RKO (cell line): ENCODE measurements around the gene PRKCA.

Experiments
- DNase-seq: peaks from one replicate; pipeline ENCODE4 v3.0.0-alpha.2; 2016; ENCODE audit warnings: low spot score

PRKCA gene

DNA sequence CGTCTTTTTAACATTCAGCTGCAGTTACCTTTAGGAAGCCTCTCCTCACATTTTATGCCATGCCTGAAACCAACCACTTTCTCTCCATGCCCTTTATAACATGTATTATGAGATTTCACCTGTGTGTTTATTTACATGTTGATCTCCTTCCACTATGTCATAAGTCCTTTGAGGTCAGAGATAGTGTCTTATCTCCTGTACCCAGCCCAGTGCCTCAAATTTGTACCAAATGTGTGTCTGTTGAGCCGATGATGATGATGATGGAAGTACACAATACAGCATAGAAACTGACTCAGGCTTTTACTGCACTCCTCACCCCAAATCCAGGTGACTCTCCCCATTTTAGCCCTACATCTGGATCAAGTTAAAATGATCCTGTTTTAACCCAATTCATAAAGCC is 353.0 kb downstream of the PRKCA start:
- DNase-seq: no peak

DNA sequence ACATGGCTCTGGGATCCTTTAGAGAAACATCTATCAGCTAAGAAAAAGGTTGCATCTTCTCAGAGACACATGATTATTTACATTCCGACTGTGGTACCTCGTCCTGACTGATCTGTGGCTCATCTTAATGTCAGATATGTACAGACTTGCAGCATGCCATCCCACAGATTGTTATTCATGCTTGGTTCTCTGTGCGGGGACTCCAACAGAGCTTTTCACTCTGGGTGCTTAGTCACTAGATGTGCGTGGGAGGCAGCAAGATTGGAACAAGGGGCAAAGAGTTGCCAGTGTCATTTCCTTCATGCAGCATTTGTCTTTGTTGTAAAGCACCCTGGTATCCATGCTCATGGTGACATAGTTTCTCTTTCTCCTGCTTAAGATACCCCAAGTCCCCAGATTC is 353.4 kb downstream of the PRKCA start:
- DNase-seq: peak; percentile 50

DNA sequence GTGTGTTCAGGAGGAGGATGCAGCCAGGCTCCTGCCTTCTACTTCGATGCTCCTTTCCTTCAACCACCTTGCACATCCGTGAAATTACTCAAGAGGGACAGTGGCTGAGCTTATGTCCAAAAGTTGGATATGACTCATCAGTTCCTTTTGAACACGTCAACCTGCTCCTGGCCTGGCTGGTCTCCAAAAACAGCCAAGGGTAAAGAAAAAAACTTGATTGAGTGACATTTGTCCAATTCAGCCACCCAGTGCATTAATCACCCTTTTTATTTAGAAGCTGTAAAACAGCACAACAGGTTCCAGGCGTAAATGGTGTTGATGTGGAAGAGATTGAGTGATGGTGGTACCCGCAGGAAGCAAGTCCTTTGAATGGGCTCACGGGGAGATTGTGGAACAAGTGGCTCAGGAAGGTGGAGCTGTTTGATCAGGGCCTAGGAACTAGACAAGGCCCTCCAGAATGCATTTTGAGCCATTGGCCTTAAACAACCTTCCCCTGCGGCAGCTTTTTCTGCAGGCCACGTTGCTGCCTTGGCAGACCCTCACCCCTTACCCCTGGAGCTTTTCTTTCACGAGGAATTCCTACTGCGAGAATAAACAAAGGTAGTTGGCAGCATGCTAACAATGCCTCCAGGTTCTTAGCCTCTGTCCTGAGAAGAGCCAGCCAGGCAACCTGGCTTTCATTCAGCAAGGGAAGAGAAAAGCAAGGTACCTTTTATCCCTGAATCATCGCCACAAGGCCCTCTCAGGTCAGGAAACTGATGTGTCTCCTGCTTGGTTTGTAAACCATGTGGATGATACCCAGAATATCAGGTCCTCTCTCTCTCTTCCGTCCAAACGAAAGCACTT is 359.2 kb downstream of the PRKCA start:
- DNase-seq: peak; percentile 57

DNA sequence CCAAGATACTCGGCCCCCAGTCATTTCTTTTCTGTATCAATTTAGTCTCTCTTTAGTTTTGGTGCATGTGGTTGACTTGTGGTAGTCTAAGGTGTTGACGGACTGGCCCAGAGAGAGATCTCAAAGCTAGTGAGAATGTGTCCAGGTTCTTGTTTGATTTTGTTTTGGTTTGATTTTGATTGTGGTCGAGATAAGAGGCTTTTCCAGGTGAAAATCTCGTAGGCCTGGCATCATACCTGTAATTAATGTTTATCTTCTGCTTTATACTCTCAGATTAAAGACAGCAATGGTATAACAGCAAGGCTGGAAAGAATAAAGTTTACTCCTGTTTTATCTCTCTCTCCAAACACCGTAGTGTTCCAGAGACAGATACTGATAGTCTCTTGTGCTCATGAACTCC is 360.1 kb downstream of the PRKCA start:
- no peak for DNase-seq

DNA sequence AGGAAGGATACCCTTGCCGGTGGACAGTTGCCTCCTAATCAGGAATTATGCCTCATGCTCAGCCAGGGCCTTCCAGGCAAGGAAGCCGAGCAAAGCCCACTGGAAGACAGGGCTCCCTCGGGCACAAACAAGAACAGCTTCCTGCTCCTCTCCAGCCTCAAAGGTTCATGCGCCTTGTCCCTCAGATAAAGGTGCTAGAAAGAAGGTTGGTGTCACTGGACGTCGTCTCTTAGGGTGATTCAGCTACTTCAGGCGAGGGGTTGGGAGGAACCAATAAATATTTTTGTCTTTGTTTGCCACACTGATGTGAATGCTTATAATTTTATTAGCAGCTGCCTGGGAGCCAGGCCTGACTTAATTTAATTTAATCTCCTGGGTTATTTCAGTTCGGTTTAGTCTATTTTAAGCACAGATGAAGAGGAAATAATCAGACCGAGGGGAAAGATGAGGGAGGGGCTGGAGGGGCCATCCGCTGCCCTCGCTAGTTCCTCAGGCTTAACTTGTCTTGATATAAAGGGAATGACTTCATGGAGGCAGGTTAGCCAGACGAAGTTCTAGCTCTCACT is 360.7 kb downstream of the PRKCA start:
- DNase-seq: no peak

DNA sequence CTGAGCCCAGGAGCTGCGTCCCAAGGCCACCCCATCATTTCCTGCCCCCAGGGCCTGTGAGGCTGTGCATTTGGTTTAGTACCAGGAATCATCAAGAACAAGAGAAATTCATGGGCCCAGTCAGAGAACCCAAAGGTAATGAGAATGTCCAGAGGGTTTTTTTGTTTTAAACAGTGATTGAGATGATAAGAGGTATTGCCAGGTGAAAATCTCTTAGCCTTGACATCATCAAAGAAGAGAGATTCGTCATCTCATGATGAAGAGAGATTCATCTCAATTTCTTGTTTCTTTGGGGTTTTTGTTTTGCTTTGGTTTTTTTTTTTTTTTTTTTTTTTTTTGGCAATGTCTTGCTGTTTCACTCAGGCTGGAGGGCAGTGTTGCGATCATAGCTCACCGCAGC is 361.9 kb downstream of the PRKCA start:
- DNase-seq: no peak

DNA sequence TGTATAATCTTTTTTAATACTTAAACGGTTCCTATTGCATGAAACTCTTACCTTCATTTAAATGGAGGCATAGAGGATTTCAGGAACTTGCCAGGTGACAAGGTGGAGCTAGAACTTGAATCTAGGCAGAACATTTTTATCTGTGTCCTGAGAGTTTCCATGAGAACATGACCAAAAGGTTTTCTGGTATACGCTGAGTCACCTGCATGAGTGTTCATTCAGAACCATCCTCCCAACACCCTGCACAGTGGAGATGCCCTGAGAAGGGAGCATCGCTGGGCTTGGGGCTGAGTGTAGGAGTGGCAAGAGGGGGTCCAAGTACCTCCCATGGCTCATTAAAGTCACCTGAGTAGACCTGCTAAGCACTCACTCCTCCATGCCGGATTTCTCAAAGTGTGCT is 362.8 kb downstream of the PRKCA start:
- peak; percentile 7 for DNase-seq

DNA sequence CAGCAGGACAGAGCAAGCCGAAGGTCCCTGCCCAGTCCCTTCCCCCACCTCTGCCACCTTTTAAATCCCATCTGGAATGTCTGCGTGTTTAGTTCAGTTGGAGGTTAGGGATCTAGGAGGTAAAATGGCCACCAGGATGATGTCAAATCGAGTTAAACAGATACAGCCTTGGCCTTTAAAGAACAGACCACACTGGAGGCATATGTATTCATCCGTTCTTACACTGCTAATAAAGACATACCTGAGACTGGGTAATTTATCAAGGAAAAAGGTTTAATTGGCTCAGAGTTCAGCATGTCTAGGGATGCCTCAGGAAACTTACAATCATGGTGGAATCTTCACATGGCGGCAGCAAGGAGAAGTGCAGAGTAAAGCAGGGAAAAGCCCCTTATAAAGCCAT is 364.7 kb downstream of the PRKCA start:
- no peak for DNase-seq

DNA sequence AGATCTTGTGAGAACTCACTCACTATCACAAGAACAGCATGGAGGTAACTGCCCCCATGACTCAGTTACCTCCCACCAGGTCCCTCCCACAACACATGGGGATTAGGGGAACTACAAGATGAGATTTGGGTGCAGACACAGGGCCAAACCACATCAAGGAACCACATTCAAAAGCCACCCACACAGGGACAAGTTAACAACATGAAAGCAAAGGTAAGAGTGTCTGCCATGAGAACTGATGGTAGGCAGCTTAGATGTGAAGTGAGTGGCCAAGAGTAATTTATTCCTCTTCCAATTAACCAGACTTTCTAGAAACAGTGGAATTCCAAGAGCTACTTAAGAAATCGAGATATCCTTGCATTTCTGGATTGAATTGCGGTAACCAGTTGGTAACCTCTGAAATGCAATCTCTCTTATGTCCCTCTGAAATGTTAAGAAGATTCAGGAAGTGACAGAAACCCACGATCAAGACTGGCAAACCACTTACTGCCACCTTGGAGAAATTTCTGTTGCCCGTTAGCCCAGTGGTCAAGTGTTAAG is 365.1 kb downstream of the PRKCA start:
- no peak for DNase-seq

DNA sequence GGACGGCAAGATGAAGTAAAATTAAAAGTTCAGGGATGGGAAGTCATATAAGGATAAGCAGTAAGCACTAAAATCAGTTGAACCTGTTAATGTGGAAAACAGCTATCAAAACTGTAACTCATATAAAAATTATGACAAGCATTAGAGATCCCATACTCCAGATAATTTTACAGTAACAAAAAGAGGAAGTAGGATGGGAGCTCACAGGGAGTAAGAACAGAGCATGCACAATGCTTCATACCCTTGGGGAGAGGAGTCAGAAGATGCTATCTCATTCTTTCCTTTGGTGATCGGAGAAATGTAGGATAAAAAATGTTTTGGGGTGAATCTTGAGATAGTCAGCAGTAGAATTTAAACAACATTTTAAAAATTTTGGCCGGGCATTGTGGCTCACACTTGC is 367.8 kb downstream of the PRKCA start:
- DNase-seq: no peak

DNA sequence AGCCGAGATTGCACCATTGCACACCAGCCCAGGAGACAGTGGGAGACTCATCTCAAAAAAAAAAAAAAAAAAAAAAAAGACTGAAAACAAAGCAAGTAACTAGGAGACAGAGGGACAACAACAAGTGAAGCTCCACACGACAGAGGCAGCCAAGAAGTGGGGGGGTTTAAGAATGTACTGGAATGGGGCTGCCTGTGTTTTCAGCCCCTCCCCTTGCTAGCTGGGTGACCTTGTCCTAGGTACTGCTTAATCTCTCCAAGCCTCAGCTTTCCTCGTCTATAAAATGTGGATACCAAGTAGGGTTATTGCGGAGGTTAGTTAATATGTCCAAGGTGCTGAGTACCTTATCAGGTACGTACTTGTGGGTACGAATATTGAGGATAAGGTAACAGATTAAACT is 368.7 kb downstream of the PRKCA start:
- no peak for DNase-seq

DNA sequence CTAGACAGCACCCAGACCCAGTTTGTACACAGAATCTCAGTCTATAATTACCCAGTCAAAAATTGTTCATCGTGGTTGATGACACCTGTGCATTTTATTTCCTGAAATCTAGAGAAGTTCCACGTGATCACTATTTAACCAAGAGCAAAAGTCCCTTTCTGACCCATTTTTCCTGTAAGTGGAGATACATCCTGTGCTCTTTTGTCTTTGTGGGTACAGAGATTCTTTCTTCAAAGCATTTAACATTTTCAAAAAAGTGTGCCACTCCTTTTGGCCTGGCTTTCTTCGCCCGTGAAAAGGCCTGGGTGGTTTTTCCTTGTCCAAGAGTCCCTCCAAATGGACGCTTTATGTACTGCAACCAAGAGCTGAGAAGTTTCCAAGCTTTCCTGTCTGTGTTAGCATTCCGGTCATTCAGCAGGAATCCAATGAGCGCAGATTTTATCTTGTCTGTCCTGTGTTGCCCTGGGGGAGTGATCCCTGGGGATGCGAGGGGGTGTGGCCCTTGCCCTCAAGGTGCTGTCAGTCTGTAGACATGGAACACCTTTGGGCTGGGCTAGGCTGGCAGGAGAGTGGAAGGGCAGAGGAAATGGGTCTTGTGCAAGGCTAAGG is 371.4 kb downstream of the PRKCA start:
- DNase-seq: peak; percentile 61

DNA sequence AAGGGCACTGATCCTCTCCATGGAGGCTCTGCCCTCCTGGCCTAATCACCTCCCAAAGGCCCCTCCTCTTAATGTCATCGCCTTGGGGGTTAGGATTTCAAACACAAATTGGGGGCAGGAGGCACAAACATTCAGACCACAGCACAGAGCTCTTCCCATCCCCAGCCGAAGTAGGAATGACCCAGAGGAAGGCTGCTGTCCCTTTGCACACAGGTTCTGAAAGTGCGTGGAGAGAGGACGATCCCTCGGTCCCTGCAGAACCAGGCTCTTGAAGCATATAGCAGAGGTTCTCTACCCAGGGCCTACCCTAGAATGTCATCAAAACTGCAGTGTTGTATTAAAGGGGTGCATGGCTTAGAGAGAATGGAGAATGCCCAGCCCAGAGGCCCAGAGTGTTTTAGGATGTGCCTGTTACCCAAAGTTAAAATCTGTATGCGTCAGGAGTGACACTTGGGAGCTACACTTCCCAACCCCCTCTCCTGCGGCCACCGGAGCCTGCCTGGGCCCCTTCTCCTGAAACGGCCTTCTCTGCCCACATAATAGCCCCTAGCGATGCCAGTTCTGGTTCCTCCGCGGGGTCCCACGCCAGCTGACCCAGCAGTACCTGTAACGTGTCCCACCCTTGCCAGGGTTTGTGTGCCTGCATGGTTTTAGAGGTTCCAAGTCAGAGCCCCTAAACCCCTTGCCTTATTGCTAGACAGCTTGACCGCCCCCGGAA is 373.0 kb downstream of the PRKCA start:
- DNase-seq: no peak

DNA sequence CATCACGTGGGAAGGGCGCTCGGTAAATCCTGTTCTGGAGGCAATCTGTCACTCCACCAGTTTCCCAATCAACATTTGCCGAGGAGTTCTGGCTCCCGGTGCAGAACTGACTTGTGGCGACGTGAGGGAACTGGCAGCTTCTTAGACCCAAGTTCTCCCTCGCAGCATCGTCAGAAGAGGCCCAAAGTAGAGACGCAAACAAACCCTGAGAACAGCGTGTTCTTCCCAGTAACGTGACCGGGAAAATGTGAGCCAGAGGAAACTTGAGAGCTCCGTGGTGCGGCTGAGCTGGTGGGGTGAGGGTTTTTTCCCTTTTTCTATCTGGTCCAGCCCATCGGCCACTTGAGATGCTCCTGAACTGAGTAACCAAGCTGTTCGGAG is 373.6 kb downstream of the PRKCA start:
- no peak for DNase-seq

DNA sequence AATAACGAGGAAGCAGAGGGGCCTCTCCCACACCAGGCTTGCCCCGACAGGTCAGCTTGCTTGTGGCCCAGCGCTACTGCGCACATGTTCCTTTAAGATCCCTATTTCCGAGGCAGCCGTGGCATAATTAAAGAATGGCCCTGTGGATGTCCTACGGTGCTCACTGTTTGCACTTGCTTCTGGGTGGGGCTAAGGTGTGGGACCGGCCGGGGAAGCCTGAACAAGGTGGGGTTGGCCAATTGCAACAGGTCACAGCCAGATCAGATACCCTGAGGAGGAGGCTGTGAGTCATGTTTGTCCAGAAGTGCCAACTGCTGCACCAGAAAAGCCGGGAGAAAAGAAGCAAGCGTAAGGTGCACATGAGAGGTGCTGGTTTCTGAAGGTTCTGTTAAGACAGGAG is 374.0 kb downstream of the PRKCA start:
- no peak for DNase-seq

DNA sequence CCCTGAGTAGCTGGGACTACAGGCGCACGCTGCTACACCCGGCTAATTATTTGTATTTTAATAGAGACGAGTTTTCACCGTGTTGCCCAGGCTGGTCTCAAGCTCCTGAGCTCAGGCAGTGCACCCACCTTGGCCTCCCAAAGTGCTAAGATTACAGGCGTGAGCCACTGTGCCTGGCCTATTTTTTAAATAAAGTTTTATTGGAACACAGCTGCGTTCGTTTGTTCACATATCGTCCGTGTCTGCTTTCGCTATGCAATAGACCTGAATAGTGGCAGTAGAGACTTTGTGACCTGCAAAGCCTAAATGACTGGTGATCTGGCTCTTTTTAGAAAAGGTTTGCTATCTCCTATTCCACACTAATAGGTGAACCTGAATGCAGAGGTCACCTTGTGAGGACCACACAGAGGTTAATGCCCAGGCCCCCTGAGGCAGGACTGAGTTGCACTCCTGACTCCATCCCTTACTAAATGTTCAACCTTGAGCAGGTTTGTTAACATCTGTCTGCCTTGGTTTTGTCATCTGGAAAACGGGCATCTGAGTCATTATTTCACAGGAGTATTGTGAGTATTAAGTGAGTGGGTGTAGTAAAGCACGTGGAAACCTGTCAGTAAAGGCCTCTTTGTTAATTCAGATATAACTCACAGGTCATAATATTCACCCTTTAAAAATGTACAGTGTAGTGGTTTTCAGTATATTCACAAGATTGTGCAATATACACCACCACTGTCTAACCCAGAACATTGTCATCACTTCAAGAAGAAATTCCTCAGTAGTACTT is 375.0 kb downstream of the PRKCA start:
- peak; percentile 61 for DNase-seq

DNA sequence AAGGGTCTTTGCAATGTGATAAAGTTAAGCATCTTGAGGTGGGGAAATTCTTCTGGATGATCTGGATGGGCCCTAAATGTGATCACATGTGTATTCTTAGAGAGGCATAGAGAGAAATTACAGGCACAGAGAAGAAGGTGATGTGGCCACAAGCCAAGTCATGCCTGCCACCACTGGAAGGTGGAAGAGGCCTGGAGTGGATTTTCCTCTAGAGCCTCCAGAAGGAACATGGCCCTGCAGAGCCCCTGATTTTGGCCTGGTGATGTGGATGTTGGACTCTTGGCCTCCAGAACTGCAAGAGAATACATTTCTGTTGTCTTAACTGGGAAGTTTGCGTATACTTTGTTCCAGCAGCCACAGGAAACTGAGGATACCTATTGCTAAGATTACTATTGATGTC is 375.6 kb downstream of the PRKCA start:
- no peak for DNase-seq

DNA sequence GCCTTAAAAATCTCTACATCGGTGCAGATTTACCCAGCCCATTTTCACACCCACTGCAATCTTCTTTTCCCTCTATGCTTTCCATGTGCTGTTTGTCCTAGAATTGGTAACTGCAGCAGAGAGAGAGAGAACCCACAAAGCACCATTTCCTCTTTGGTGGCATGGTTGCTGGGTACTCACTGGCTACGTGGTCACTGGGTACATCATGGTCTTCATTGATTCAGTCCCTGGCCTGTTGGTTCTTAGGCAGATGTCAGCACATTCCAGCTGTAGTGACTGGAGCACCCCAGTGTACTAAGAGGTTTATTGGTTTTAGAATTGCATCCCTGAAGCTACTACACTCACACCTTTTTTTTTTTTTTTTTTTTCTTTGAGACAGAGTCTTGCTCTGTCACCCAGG is 376.4 kb downstream of the PRKCA start:
- DNase-seq: no peak

DNA sequence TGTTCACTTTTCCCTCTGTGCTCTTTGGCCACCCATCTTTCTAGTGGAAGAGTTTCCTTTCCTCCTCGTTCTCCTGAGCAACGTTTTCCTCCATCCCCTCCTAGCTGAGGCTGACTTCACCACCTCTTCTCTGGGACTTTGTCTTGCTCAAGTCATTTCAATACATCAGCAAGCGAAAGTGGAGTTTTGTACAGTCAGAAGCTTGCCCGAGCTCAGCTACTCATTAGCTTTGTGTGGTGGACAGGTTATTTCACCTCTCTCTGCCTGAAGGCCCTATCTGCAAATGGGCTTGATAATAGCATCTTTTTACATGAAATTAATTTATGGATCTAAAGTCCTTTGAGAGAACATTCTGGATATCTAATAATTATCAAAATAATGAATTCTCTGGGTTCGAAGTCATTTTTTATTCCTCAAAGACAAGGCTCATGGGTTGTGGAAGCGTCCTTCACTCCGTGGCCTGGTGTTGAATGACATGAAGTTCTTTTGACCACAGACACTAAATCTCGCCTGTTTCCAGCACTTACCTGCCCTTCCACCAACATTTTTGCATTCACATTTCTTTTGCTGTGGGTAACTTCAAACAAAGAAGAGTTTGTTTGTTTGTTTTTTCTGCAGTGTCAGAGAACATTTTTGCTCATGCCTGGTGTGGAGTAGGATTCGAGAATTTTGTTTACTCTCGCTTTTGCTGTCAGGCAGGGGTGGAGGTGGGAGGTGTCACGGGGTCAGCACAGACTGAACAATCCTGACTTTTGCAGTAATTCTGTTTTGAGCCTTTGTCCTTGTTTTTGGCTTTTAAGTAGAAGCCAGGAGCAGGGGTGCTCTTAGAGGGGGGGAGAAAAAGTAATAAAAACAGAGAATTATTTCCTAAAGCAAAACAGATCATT is 377.5 kb downstream of the PRKCA start:
- no peak for DNase-seq

DNA sequence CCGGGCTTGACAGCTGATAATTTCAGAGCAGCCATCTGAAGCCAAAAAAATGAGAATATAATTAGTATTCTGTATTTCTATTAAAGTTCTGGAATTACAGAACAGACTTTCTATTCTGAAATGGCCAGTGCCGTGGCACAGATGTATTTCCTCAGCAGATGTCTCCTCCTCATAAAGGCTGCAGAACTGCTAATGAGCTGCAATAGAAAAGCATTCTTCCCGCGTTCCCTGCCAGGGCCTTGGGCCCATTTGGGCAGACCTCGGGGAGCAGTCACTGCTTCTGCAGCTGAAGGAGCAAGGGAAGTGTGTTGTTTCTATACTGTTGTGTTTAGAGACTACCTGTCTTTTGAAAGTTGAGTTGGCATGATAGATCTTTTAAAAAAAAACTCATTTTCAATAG is 379.9 kb downstream of the PRKCA start:
- no peak for DNase-seq

DNA sequence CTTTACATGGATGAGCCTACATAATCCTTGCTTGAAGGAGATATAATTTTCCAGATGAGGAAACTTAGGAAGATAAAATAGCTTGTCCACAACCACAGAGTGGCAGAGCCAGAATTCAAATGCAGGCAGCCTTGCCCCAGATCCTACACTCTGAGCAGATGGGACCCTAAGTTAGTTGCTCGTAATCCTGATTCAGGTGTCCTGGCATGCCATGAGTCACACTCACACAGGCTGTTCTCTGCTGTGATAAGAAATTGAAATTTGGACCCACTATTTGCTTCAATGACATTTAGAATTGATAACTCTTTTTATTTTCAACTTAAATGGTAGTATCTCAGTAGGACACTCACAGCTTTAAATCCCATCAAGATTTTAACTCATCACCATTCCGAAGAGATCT is 381.8 kb downstream of the PRKCA start:
- DNase-seq: no peak
